ENCODE results near the gene CYP26B1.

The CYP26B1 gene

DNA sequence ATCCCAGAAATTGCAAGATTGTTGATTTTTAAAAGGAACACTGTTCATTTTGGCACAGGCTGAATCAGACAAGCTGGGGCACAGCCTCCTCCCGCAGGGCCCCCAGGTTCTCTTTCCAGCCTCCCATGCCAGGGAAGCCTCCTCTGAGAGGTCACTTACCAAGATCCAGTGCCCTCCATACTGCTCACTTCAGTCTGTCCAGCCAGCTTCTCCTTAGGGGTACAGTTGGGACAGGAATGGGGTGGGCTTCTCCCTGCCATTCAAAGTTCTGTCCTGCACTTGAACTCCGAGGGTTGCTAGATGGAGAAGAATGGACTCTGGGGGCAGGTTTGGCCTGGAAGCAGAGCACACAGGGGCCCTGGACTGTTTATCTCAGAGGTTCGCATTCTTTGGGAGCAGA is 7.5 kb upstream of the CYP26B1 start:
- DNase-seq (ENCODE audit: low spot score) (no peak), FAIRE-seq (no peak)

DNA sequence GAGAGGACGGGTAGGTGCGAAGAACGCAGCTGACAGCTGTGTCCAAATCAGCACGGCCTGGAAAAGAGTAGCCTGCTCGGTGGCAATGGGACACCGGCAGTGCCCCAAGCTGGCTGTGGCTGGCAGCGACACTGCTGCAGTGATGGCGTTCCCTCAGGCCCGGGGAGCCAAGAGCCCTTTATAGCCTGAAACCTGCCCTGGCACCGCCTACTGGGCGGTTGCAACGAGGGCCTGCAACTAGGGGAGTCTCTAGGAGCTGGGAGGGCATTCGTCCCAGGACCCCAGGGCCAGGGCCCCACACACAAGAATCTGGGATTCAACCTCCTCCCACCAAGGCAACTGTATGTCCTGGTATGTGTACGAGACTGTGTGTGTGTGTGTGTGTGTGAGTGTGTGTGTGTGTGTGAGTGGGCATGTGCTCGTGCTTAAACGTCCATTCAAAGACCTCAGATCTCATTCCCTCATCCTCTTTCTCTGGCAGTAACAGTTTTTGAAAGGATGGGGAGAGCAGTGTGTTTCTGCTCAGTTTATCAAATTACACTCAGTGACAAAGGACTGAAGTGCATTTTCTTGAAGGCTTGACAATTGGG is 6.8 kb upstream of the CYP26B1 start:
- DNase-seq (ENCODE audit: low spot score): no peak
- no peak for FAIRE-seq

DNA sequence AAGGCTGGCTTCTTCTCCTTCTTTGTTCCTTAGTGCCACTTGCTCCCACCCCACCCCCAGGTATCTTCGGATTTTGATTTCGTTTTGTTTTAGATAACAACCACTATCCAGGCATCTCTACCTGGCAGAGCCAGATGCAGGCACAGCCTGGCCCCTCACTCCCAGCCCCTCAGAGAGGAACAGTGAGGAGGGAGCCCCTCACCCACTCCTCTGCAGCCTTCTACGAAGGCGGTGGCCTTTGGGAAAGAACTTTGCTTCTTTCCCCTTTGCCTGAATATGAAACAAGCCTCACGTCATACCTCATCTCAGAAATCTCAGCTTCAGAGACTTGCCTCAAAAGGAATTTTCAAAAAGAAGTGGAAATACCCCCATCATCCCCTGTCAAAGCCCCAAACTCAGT is 6.3 kb upstream of the CYP26B1 start:
- DNase-seq (ENCODE audit: low spot score) (no peak), FAIRE-seq (no peak)

DNA sequence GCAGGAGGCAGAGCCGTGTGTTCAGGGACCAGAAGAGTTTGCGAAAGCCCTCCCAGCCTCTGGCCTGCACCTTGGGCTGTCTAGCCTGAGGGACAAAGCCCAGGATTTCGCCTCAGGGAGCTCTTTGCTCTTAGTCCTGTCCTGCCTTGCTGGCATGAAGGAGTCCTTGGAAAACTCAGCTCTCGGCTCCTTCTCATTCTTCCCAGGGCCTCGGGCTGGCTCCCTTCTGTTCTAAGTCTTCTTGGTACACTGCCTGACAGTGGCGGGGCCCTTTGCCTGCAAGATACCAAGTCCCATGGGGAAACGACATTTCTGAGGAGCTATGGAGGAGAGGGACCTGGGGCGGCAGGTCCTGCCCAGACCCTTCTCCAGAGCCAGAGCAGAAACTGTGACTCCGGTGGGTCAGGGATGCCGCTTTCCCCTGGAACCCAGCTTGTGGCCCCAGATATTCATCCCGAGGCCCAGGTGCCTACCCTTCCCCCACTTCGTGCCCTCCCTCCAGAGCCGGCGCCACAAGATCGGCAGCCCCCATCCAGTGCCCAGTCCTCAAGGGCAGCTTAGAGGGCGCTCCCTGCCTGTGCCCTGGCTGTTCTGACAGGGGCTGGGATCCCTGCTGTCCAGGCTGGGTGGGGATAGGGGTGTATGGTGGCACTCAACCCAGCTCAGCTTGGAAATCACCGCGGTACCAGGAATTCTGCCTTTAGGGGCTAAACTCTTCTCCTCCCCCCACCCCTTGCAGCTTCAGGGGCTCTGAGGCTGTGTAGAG is 5.5 kb upstream of the CYP26B1 start:
- no peak for FAIRE-seq
- DNase-seq (ENCODE audit: low spot score): no peak

DNA sequence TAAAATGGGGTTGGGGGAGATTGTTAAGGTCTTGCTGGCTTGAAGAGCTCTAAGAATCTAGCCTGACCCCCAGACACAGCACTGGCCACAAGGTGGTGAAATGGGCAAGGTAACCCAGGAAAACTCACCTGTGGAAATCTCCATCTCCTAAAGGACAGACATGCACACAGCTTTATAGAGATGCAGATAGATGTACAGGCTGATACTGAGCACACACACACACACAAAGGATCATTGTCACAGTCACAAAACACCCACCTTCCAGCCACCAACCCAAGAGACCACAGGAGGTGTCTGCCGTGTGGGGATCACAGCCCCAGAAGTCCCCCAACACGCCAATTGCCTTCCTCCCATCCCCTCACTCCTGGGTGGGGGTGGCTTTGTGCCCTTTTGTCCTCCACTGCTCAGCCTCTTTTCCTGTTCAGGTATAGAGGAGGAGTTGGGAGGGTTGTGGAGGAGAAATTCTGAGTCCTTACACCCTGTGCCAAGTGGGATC is 3.2 kb upstream of the CYP26B1 start:
- FAIRE-seq: no peak
- no peak for DNase-seq (ENCODE audit: low spot score)

DNA sequence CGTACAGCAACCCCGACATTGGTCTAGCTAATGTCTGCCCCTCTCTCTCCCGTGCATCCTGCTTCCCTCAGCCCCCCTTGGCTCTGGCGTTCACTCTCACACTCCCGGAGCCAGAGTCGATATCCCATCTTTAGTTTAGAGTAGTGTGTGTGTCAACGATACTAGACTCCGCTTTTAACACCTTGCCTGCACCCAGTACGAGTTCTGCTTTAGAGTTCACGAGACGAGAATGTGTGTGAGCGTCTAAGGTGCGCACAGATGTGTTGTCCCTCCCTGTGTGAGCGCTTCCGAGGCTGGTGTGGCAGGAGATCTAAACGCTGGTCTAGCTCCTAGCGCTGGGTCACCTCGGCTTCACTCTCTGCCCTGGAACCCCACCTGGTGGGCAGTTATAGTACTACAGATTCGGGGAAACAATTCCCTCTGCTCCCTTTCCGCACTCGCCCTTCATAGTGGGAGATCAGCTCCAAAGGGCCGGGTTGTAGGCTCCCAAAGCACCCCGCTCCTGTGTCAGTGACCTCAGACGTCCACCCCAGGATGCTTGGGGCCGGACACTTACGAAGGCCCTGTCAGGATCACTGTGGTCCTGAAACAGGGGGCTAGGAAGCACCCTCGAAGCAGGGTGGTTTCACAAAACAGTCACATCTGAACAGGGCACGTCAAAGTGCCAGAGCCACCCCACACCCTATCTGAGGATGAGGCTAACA is 2.6 kb upstream of the CYP26B1 start:
- FAIRE-seq (peak; percentile 54), DNase-seq (ENCODE audit: low spot score) (peak; percentile 73)

DNA sequence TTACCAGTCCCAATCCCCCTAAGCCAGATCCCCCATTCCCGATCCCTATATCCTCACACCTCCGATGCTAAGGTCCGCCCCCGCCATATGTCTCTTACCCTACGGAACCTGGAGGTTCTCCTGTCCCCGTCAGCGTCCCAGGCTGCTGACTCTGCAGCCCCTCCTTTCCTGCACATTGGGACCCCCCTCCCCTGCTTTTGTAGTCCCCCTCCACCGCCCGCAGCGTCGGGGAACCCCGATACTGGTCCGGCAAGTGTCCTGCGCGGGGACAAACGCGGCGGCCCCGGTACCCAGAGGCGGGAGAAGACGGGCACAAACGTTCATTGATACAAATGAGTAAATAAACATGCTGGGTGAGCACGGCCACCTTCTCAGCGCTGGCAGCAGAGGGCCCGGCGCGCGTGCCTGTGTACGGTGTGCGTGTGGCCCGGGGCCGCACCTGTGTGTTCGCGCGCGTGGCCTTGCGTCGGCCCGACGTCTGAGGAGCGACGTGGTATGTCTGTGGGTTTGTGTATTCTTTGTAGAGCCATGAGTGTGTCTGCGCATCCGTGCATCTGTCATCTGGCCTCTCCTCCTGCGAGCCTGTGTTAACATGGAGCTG is 2.0 kb upstream of the CYP26B1 start:
- FAIRE-seq (no peak), DNase-seq (ENCODE audit: low spot score) (no peak)

DNA sequence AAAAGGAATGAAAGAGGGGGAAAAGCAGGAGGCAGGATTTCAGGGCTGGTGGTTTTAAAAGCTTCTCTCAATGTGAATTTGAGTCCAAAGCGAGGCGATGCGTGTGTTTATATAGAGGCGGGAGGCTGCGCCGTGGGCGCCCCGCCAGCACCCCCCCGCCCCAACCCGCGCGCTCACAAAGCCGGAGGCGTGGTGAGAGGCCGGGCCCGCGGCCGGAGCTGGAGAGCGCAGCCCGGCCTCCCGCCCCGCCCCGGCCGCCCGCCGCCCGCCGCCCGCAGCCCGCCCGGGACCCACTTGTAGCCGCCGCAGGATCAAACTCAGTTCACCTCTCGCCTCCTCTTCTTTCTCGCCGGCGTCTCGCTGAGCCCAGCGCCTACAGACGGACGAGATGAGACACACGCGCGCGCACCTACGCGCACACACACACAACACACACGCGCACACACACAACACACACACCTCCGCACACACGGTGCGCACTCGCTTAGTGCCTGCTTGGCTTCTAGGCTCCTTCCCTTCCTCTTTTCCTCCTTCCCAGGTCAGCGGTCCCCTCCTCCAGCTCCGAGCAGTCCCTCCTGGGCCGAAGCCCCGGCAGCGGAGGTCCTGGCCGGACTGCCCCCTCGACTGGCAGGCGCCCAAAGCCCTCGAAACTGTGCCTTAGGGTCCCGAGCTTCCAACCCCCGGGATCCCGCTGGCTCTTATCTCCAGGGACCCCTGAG is 1.3 kb upstream of the CYP26B1 start:
- no peak for FAIRE-seq
- DNase-seq (ENCODE audit: low spot score): no peak

DNA sequence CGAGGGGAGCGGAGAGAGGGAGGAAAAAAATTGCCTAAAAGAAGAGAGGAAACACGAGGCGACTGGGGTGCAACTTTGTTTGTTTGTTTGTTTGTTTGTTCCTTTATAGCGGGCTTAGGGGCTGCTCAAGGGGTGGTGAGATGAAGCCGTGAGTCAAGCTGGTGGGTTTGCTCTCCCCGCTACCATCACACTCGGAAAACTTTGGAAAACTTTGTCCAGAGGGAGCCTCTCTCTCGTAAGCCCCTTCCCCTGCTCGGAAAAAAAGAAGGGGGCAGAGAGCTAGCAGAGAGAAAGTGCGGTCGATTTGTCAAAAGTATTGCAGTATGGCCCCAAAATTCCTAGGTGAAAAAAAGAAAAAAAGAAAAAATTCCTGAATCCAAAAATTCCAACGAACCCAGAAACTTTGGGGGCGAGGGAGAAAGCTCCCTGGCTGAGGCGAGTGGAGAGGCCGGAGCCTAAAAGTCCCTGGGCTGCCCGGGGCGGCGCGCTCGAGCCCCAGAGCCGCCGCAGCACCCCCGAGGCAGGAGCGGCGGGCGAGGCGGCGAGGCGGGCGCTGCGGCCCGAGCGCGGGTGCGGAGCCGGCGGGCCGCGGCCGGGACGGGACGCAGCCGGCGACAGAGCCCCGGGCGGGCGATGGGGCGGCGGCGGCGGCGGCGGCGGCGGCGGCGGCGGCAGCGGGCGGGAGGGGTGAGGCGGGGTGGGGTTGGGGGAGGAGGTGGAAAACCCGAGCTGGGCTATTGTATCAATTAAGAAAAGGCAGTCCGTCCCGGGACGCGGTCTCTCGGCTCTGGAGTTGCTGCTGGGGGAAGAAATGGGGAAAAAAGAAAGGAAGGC is 558 bp upstream of the CYP26B1 start:
- FAIRE-seq (no peak), DNase-seq (ENCODE audit: low spot score) (no peak)

DNA sequence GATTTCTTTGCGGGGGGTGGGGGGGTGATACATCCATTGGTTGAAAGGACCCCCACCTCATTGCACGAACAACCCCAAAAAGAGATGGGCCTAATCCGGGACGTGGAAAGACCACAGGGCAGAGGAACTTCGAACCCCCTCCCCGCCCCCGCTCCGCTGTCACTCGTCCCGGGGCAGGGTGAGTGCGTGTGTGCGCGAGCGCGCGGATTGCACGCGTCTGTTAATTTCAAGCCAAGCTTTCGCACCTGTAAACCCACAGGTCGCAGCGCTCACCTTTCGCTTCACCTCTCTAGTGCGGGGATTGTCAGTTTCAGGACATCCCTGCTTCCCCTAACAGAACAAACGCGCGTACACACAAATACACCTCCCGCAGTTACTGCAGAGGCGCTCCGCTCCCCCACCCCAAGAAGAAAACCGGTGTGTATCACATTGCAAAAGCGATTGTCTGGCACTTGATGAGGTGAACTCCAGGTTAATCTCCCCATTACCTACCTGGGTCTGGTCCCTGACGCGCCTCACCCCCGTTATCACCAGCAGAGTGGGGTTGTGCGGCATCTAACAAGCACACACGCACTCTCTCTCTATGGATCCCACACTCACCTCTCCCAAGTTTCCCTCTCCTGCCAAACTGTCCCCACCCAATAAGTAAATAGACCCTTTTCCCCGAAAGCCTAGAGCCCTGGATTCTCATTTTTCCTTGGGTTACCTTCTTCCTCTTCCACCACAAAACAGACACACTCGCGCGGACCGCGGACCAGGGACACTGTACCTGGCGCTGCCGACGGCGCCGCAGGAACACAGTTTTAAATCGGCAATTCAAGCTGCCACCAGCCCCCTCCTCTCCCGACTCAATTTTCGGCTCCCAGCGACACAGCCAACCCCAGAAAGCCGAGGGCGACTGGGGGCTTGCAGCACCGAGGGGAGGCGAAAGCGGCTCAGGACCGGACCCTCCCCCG is 1.0 kb downstream of the CYP26B1 start:
- DNase-seq (ENCODE audit: low spot score) (no peak), FAIRE-seq (no peak)

DNA sequence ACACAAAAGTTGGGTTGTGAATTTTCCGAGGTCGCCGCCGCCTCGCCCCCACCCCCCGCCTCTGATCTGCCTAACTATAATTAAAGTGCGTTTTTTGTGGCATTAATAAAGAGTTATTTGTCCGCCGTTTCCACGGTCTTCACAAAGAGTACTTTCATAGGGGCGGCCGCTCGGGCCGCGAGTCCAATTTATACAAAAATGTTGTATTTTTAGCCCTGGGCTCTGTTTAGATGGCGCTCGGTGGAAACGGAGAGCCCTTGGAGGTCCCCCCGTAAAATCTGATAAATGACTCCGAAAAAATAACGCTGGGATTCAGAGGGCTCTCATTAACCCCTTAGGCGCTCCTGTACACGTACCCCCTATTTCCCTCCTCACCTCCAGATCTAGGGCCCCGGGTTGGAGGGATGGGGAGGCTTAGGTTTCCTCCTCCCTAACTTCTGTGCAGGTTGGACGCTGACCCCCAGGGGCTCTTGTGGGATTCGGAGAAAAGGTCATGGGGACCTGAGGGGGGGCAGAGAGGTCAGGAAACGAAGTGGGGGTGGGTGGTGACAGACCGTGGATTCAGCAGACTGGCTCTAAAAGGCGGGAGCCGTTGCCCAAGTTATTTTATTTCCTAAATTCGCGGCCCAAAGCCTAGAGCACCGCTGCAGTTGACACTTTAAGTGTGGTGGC is 1.9 kb downstream of the CYP26B1 start:
- no peak for DNase-seq (ENCODE audit: low spot score)
- no peak for FAIRE-seq

DNA sequence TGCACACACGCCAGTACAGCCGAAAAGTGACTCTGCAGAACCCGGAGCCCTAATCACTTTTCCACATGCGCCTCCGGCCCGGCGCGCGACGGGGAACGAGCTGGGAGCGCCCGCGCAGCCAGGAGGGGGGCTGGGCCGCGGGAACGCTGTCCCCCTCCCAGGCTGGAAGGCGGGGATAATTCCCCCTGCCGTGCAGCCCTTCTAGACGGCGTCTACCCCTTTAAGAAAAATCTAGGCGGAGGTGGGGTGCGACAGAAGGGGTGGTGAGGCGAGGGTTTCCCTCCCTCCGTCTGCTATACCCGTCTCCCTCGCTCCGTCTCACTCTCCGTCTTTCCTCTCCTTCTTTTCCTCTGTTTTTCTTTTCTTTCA is 2.4 kb downstream of the CYP26B1 start:
- FAIRE-seq (no peak), DNase-seq (ENCODE audit: low spot score) (no peak)

DNA sequence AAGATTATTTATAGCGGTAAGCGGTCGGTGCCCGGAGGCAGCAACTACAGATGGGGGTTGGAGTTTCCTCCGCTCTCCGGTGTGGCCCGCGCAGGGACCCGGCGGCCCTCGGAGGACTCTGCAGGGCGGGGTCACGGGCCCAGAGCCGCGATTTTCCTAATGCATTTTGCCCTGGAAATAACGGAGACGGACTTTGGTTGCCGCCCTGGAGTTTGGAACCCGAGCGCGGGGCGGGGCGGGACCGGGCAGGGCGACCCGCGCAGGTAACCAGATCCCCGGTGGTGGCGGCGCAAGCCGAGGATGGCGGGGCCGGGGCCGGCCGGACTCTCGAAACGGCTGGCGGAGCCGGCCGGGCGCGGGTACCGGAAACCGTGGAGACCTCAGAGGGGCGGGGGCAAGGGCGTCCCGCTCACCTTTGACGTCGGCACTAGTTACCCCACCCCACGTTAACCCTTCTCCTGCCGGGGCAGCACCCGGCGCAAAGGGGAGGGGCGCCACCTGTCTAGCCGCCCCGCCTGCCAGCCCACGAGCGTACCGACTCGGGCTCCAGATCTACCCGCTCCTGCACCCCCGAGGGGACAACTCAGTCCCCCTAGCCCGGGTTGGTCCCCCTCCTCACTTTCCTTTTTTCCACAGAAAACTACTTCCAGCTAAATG is 2.9 kb downstream of the CYP26B1 start:
- no peak for FAIRE-seq
- DNase-seq (ENCODE audit: low spot score): no peak

DNA sequence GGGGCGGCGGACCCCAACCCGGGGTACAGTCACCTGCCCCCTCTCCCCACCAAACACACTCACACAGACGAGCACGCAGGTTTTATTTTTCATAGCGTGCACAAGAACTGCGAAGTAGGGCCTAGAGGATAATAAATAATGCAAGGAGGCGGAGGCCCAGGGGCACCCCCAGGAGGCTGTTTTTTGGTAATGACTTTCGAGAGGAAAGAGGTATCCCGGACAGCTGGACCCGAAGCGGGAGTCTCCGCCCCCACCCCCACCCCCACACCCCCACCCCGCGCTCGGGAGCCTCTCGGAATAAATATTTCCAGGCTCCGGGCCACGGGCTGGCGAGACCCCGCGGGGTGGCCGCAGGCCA is 3.4 kb downstream of the CYP26B1 start:
- DNase-seq (ENCODE audit: low spot score) (no peak), FAIRE-seq (no peak)

DNA sequence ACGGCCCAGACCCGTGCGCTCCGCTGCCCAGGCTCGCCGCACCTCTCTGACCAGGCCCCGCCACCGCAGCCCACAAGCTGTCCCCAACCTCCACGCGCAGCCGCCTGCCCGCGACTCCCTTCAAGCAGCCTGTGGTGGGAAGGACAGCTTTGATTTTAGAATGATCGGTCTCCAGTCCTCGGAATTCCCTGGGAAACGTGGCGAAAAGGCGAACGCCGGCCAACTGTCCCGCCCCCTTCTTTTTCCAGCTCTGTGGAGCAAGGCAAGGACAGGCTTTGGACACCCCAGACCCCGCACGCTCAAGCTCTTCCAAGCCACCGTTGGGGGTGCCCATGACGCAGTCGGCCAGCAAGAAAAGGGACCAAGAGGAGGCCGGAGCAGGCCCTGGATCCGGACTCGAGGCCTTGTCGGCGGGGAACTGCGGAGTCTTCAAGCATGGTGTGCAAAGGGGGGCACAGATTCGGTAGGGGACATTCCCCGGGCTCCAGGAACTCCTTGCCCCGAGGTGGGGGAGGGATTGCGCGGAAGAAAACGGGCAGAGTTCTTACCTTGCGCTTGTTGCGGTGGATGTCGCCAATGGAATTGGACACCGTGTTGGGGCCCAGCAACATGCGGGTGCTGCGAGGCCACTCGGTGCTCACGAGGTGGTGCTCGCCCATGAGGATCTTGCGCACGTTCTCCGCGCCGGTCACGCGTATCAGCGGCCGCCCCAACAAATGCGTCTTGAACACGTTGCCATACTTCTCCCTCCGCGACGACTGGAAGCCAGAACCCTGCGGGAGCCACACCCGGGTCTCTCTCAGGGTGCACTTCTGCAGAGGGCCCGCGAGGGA is 4.0 kb downstream of the CYP26B1 start:
- no peak for FAIRE-seq
- no peak for DNase-seq (ENCODE audit: low spot score)

DNA sequence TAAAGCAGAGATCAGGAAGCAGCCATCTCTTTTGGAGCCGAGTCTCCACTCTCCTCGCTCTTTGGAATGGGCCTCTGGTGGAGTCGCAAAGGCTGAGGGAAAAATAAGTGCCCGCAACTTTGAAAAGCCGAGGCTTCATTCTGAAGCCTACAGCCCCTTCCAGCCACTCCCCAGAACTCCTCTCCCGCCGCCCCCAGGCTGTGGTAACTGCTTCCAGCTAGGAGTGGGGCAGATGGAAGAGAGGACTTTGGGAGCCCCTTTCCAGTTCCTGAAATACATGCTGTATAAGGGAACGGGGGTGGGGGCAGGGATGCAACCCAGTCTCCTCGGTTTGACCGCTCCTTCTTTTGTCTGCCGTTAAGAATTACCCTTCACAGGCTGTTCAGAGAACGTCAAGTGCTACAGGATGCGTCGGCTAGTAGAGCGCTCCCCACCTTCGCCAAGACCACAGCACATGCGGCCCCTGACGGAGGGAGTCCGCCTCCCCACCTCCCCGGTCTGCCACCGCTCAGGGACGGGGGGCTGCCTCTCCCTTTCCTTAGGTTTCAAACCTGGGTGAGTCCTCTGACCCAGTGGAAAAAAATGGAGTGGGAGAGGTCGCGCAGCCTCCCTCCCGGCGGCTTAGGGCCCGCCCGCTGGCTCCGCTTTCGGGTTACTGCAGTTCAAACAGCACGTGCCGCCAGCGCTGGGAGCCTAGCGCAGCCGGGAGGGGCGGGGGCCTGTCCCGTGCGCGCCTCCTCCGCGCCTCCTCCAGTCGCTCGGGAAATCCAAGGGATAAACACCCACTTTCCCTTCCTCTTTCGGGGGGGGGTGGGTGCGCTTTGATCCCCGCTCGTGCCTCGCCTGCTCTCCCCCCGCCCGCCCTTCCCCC is 4.9 kb downstream of the CYP26B1 start:
- FAIRE-seq: no peak
- DNase-seq (ENCODE audit: low spot score): no peak

Measured in RCC 7860 (cell line).